ENCODE measurements around the gene DHRS2.

GRCh38 chr14:23667134-23667533 is 31.0 kb downstream of the DHRS2 start:
- TF ChIP-seq ZNF274 (IDR thresholded peaks at IDR 0.05; ENCODE audit: low read depth, low read length) (no peak), YY1 (IDR thresholded peaks at IDR 0.05; ENCODE audit: insufficient read depth, insufficient read length) (no peak), SUZ12 (IDR thresholded peaks at IDR 0.05; ENCODE audit: extremely low read depth, insufficient read depth, insufficient read length) (no peak)

Measured in NT2/D1 (cell line).